Right atrium auricular region (tissue), 2 donors: ENCODE results near the gene GPR61. TPM values are rescaled to one million over a fixed set of nuclear protein-coding genes. Genes with fewer than 3 reads are reported as not detected.

Experiments
- DNase-seq: peaks from one replicate; pipeline ENCODE4 v3.0.0-alpha.2; 2019; ENCODE audit warnings: low spot score
- H3K27ac ChIP-seq, 2 donors: fragments of 200-600 bp; sonication (generic); 1 replicate in 1 of 2; 2 replicates in 1 of 2; pipeline ENCODE4 v1.5.1; 2016 to 2019
- H3K27me3 ChIP-seq, 2 donors: fragments of 200-600 bp; sonication (generic); one replicate each; pipeline versions ENCODE4 v1.5.1 to v1.6.0; 2017 to 2019
- H3K36me3 ChIP-seq: fragments of 200-600 bp; sonication (generic); one replicate; pipeline ENCODE4 v1.5.1; 2016
- H3K4me1 ChIP-seq, 2 donors: fragments of 200-600 bp; sonication (generic); one replicate each; pipeline versions ENCODE4 v1.5.1 to v1.6.0; 2017 to 2019
- H3K4me3 ChIP-seq, 2 donors: fragments of 200-600 bp; sonication (generic); 1 replicate in 1 of 2; 2 replicates in 1 of 2; pipeline ENCODE4 v1.5.1; 2017 to 2019; ENCODE audit warnings: mild to moderate bottlenecking in 1 of 2, moderate library complexity in 1 of 2
- H3K9me3 ChIP-seq, 2 donors: fragments of 200-600 bp; sonication (generic); one replicate each; pipeline ENCODE4 v1.5.1; 2019
- CTCF ChIP-seq, 2 donors: fragments of 200-600 bp; sonication (generic); IDR thresholded peaks; one replicate each; pipeline ENCODE4 v1.5.1; 2019; ENCODE audit warnings: antibody characterized with exemption in 2 of 2
- total RNA-seq, 2 donors: library from RNA; depleted of rRNA; stranded (reverse); fragments of >200 nt; gene quantifications; one replicate each; pipeline ENCODE4 v1.1.0, GENCODE V29; 2016

GPR61 gene
- total RNA-seq, 2 donors from 2014 or later, result 0.11 to 0.16 TPM

- H3K4me1 ChIP-seq, result peaks cover 0 to 55% of the 10 kb centered on the region in 2 donors
- H3K27me3 ChIP-seq, result no peaks in the 10 kb centered on the region
- no peaks in the 10 kb centered on the region for H3K9me3 ChIP-seq
- H3K27ac ChIP-seq, result peak overlapping the region in 1 of 2 donors; percentile 75
- no peak for DNase-seq
- no peak overlapping the region for H3K4me3 ChIP-seq
- no peaks in the 10 kb centered on the region for H3K36me3 ChIP-seq
- TF ChIP-seq CTCF (IDR thresholded peaks at IDR 0.05), result no peak
Measured at GRCh38 chr1:109534307-109534858, 5.3 kb upstream of the GPR61 start.

GRCh38 chr1:109535481-109535880 is 4.2 kb upstream of the GPR61 start:
- H3K27me3 ChIP-seq, result no peaks in the 10 kb centered on the region
- no peak for DNase-seq
- H3K9me3 ChIP-seq, result no peaks in the 10 kb centered on the region
- no peaks in the 10 kb centered on the region for H3K36me3 ChIP-seq
- peaks cover 0 to 47% of the 10 kb centered on the region in 2 donors for H3K4me1 ChIP-seq
- no peak overlapping the region for H3K4me3 ChIP-seq
- peak overlapping the region; percentile 74 to 75 for H3K27ac ChIP-seq
- TF ChIP-seq CTCF (IDR thresholded peaks at IDR 0.05), result no peak

GRCh38 chr1:109535971-109536491 is 3.6 kb upstream of the GPR61 start:
- DNase-seq, result peak; percentile 61
- no peak overlapping the region for H3K4me3 ChIP-seq
- peaks cover 0 to 42% of the 10 kb centered on the region in 2 donors for H3K4me1 ChIP-seq

GRCh38 chr1:109537450-109538178 is 2.1 kb upstream of the GPR61 start:
- Histone ChIP-seq H3K27me3 (no peaks in the 10 kb centered on the region), H3K36me3 (no peaks in the 10 kb centered on the region), H3K9me3 (no peaks in the 10 kb centered on the region), H3K4me1 (peaks cover 0 to 38% of the 10 kb centered on the region in 2 donors), H3K27ac (no peak overlapping the region), H3K4me3 (no peak overlapping the region)
- no peak for DNase-seq
- TF ChIP-seq CTCF (IDR thresholded peaks at IDR 0.05), result no peak

More at GRCh38 chr1:109535971-109536491, 3.6 kb upstream of the GPR61 start:
- Histone ChIP-seq H3K9me3 (no peaks in the 10 kb centered on the region), H3K36me3 (no peaks in the 10 kb centered on the region), H3K27ac (peak overlapping the region; percentile 74 to 75), H3K27me3 (no peaks in the 10 kb centered on the region)
- no peak for TF ChIP-seq CTCF (IDR thresholded peaks at IDR 0.05)

GRCh38 chr1:109538827-109539555 is 681 bp upstream of the GPR61 start:
- no peaks in the 10 kb centered on the region for H3K9me3 ChIP-seq
- H3K4me3 ChIP-seq, result no peak overlapping the region
- H3K27ac ChIP-seq, result no peak overlapping the region
- DNase-seq, result no peak
- peaks cover 0 to 33% of the 10 kb centered on the region in 2 donors for H3K4me1 ChIP-seq
- no peaks in the 10 kb centered on the region for H3K36me3 ChIP-seq
- H3K27me3 ChIP-seq, result no peaks in the 10 kb centered on the region
- no peak for TF ChIP-seq CTCF (IDR thresholded peaks at IDR 0.05)
